ENCODE measurements around the gene LARGE1.

Gene LARGE1

GRCh38 chr22:33831207-33831606 lies 89.1 kb downstream of the LARGE1 start:
- no peak for DNase-seq (ENCODE audit: low read depth)
- TF ChIP-seq, protein P1, sequence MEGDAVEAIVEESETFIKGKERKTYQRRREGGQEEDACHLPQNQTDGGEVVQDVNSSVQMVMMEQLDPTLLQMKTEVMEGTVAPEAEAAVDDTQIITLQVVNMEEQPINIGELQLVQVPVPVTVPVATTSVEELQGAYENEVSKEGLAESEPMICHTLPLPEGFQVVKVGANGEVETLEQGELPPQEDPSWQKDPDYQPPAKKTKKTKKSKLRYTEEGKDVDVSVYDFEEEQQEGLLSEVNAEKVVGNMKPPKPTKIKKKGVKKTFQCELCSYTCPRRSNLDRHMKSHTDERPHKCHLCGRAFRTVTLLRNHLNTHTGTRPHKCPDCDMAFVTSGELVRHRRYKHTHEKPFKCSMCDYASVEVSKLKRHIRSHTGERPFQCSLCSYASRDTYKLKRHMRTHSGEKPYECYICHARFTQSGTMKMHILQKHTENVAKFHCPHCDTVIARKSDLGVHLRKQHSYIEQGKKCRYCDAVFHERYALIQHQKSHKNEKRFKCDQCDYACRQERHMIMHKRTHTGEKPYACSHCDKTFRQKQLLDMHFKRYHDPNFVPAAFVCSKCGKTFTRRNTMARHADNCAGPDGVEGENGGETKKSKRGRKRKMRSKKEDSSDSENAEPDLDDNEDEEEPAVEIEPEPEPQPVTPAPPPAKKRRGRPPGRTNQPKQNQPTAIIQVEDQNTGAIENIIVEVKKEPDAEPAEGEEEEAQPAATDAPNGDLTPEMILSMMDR (IDR thresholded peaks at IDR 0.05; ENCODE audit: insufficient read depth, low read depth, low read length, missing control alignments): no peak
- H3K4me3 ChIP-seq (ENCODE audit: low read length): no peak overlapping the region

- DNase-seq (ENCODE audit: low read depth): no peak
- no peak overlapping the region for H3K4me3 ChIP-seq (ENCODE audit: low read length)
- TF ChIP-seq, protein P1 (IDR thresholded peaks at IDR 0.05; ENCODE audit: insufficient read depth, low read depth, low read length, missing control alignments): no peak
Observed at GRCh38 chr22:33829546-33830280, 90.6 kb downstream of the LARGE1 start.

DNA sequence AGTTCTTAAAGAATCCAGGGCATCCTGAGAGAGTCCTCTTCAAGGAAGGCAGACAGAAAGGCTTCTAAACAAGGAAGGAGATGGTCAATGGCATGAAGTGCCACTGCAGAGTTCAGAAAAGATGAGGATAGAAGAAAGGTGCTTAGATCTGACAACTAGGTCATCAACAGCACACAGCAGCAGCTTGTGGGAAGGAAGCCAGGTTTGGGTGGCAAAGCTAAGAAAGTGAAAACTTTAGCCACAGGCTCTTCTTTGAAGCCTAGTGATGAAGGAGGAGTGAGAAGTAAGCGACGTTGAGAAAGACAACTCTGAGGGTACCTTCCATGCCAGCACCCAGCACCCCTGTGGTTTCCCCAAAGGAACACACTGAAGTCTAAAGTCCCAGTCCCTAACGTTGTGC lies 92.0 kb downstream of the LARGE1 start:
- TF ChIP-seq, protein P1 (IDR thresholded peaks at IDR 0.05; ENCODE audit: insufficient read depth, low read depth, low read length, missing control alignments): no peak
- no peak overlapping the region for H3K4me3 ChIP-seq (ENCODE audit: low read length)
- no peak for DNase-seq (ENCODE audit: low read depth)

DNA sequence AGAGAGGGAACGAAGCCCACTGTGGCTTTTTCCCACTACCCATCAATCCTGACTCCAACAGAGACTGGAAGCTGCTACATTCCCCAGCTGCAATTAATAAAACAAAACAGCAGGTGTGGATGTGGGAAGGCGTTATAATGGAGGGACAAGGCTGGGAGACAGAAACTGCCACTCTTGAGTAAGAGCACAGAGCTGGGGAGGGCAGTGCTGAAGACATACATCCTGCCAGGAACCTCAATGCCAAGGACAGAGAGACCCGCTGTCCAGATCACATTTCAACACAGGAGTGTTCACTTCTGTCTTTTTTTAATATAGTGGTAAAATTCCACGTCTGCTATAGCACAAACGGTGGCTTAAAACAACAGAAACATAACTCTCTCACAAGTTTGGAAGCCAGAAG lies 94.5 kb downstream of the LARGE1 start:
- no peak for DNase-seq (ENCODE audit: low read depth)
- H3K4me3 ChIP-seq (ENCODE audit: low read length): no peak overlapping the region
- TF ChIP-seq, protein P1 (IDR thresholded peaks at IDR 0.05; ENCODE audit: insufficient read depth, low read depth, low read length, missing control alignments): no peak

DNA sequence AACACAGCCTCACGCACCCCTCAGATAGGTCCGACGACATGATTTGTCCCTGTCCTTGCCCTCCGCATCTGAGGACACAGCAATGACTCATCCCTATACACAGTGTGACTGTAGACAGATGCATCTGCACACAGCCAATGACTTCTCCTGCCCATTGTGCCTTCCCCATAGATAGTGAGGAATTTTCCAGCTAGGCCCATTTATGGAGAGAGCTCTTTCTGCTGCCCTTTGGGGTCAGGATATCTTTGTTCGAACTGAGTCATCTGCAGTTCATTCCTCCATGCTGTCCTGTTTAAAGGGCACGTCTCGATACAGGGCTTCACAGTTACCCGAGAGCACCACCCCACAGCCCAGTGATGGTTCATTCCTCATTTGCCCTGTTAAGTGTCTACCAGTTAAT lies 96.7 kb downstream of the LARGE1 start:
- no peak overlapping the region for H3K4me3 ChIP-seq (ENCODE audit: low read length)
- TF ChIP-seq, protein P1 (IDR thresholded peaks at IDR 0.05; ENCODE audit: insufficient read depth, low read depth, low read length, missing control alignments): no peak
- DNase-seq (ENCODE audit: low read depth): no peak

GRCh38 chr22:33821290-33821689 lies 99.0 kb downstream of the LARGE1 start:
- H3K4me3 ChIP-seq (ENCODE audit: low read length): no peak overlapping the region
- DNase-seq (ENCODE audit: low read depth): no peak
- TF ChIP-seq, protein P1 (IDR thresholded peaks at IDR 0.05; ENCODE audit: insufficient read depth, low read depth, low read length, missing control alignments): no peak

GRCh38 chr22:33819743-33820142 lies 100.5 kb downstream of the LARGE1 start:
- TF ChIP-seq, protein P1 (IDR thresholded peaks at IDR 0.05; ENCODE audit: insufficient read depth, low read depth, low read length, missing control alignments): no peak
- DNase-seq (ENCODE audit: low read depth): no peak
- no peak overlapping the region for H3K4me3 ChIP-seq (ENCODE audit: low read length)

All from epithelial cell of esophagus (primary cell).